Keratinocyte (primary cell): ENCODE data around the gene CPT2. TPM values are rescaled to one million over a fixed set of nuclear protein-coding genes. Genes with fewer than 3 reads are reported as not detected.

ENCODE experiments used
- DNase-seq: peaks from one replicate; pipeline ENCODE4 v3.0.0-alpha.2; 2011; ENCODE audit warnings: low read depth, missing footprints, low spot score
- FAIRE-seq: peaks from 2 replicates; lab custom pipeline; 2011; peaks lifted over from hg19 to GRCh38; lab: Jason Lieb, UNC
- H2AFZ ChIP-seq: 2 replicates; pipeline ENCODE4 v1.6.0; 2012; ENCODE audit warnings: low read length, control low read depth, inconsistent platforms; ENCODE audit not compliant: control insufficient read depth
- H3K27ac ChIP-seq: 2 replicates; pipeline ENCODE4 v1.5.1; 2011; ENCODE audit warnings: low read length; ENCODE audit not compliant: control insufficient read depth, insufficient read depth
- H3K27me3 ChIP-seq: 3 replicates; pipeline ENCODE4 v1.6.0; 2011; ENCODE audit warnings: low read length; ENCODE audit not compliant: control insufficient read depth, insufficient read depth; ENCODE audit errors: extremely low read depth
- H3K36me3 ChIP-seq, 2 experiments: 2 replicates in 1 of 2; 3 replicates in 1 of 2; pipeline ENCODE4 v1.5.1; 2011; ENCODE audit warnings: low read length in 2 of 2, mild to moderate bottlenecking in 1 of 2; ENCODE audit not compliant: control insufficient read depth in 2 of 2, insufficient read depth in 2 of 2; ENCODE audit errors: extremely low read depth in 1 of 2
- H3K4me1 ChIP-seq: 3 replicates; pipeline ENCODE4 v1.5.1; 2011; ENCODE audit warnings: low read length; ENCODE audit not compliant: control insufficient read depth, insufficient read depth; ENCODE audit errors: extremely low read depth
- H3K4me2 ChIP-seq: 3 replicates; pipeline ENCODE4 v1.6.0; 2011; ENCODE audit warnings: low read depth, low read length; ENCODE audit not compliant: control insufficient read depth, insufficient read depth; ENCODE audit errors: extremely low read depth
- H3K4me3 ChIP-seq, 3 experiments: fragments of 200-600 bp in 1 of 3; sonication (generic) in 1 of 3; 2 replicates in 2 of 3; 3 replicates in 1 of 3; pipeline ENCODE4 v1.5.1; 2011 to 2016; ENCODE audit warnings: low read length in 3 of 3, mild to moderate bottlenecking in 3 of 3, control low read depth in 2 of 3, inconsistent platforms in 1 of 3, low read depth in 1 of 3, mixed read lengths in 1 of 3, mixed run types in 1 of 3, moderate library complexity in 1 of 3; ENCODE audit not compliant: control insufficient read depth in 2 of 3, insufficient read depth in 2 of 3; ENCODE audit errors: extremely low read depth in 1 of 3
- H3K79me2 ChIP-seq: 2 replicates; pipeline ENCODE4 v1.6.0; 2012; ENCODE audit warnings: low read length; ENCODE audit not compliant: control insufficient read depth, insufficient read depth
- H3K9ac ChIP-seq: 3 replicates; pipeline ENCODE4 v1.6.0; 2011; ENCODE audit warnings: low read length; ENCODE audit not compliant: control insufficient read depth, insufficient read depth; ENCODE audit errors: extremely low read depth
- H3K9me1 ChIP-seq: 3 replicates; pipeline ENCODE4 v1.6.0; 2011; ENCODE audit warnings: low read length; ENCODE audit not compliant: control insufficient read depth, insufficient read depth; ENCODE audit errors: extremely low read depth
- H3K9me3 ChIP-seq: 2 replicates; pipeline ENCODE4 v1.5.1; 2012; ENCODE audit warnings: low read depth, low read length; ENCODE audit not compliant: control insufficient read depth
- H4K20me1 ChIP-seq: 3 replicates; pipeline ENCODE4 v1.6.0; 2011; ENCODE audit warnings: low read length; ENCODE audit not compliant: control insufficient read depth, insufficient read depth; ENCODE audit errors: extremely low read depth
- EZH2 ChIP-seq: IDR thresholded peaks from one replicate; pipeline ENCODE4 v1.6.1; 2012; ENCODE audit warnings: inconsistent platforms, mild to moderate bottlenecking, low read length, moderate library complexity
- dilution Hi-C: fragments of 300-500 bp; cut with MboI; formaldehyde crosslinking; loops from one replicate; pipeline ENCODE4 v1.7.0; 2020; ENCODE audit warnings: low sequenced_read_pairs; ENCODE audit not compliant: extremely low pct_ligation_motif_present
- polyA plus RNA-seq, 5 experiments: library from polyadenylated mRNA; depleted of rRNA in 3 of 5; stranded (reverse) in 3 of 5; stranded (forward) in 1 of 5; unstranded in 1 of 5; fragments of >200 nt; gene quantifications; 1 replicate in 1 of 5; 2 replicates in 3 of 5; 3 replicates in 1 of 5; pipeline versions ENCODE4 v1.2.1 to v1.2.3, GENCODE V29; 2011 to 2012; ENCODE audit warnings: missing spikeins in 2 of 5, low read depth in 1 of 5, low replicate concordance in 1 of 5
- TF ChIP-seq, protein P1 (sequence below), 3 experiments: IDR thresholded peaks in 1 of 3; conservative IDR thresholded peaks in 1 of 3; optimal IDR thresholded peaks in 1 of 3; 2 replicates in 2 of 3; 3 replicates in 1 of 3; pipeline versions ENCODE3 to v1.5.1; 2011; ENCODE audit warnings: low read length in 3 of 3, mild to moderate bottlenecking in 3 of 3, moderate library complexity in 2 of 3, control low read depth in 1 of 3, inconsistent platforms in 1 of 3; ENCODE audit not compliant: insufficient read depth in 2 of 3; ENCODE audit errors: extremely low read depth in 1 of 3

The CPT2 gene
- polyA plus RNA-seq, 1 donor (not counting 4 experiments of a cell fraction or from before 2014, with no cell fraction given): 16.6 TPM

DNA sequence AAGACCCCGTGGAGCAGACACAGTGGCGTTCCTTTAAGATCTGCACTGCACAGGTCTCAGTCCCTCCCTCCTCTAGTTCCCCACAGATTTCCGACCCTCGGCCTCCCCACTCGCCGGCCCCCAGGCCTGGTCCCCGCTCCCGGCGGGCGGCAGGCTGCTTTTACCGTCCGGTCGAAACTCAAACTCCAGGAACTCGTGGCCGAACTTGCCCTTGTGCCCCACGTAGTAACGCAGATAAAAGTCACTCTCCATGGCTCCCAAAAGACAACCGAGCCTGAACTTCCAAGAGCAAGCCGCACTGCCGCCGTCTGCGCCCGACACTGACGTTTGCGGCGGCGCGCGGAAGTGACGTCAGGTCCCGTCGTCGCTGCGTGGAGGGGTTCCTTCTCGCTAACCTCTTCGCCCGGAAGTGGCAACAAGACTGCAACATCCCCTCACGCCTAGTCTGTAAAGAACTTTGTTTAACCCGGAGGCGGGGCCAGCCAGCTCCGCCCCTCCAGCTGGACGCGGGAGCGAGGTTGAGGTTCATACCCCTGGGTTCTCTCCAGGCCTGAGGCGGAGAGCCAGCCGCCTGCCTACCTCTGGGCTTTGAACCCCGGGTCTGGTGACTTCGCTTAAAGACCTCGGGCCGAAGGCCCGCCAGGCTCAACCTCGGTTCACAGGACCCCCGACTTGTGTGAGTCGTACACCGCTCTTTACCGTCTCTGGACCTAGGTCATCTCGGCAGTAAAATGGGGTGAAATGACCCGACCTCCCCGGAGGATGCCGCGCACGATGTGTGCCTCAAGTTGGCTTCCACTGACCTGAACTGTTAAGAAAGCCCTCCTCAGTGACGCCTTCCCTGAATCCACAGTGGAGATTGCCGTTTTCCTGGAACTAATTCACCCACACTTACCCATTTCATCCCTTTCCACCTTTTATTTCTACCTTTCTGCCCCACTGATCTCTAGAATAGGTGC lies 41.9 kb downstream of the CPT2 start, which contains the start of gene MAGOH:
Gene MAGOH, minus strand, starts transcription at position 322 of the 959 bp plus-strand sequence. Its CDS starts 70 bp downstream, at position 252.
- DNase-seq (peak; percentile 72), FAIRE-seq (peak; percentile 85)
- Histone ChIP-seq H3K27me3 (no peaks in the 10 kb centered on the region), H3K27ac (peak within 1 kb of the TSS; percentile 82), H2AFZ (peak within 1 kb of the TSS; percentile 93), H3K36me3 (peaks cover 4 to 9% of the 10 kb centered on the region in 2 experiments), H3K4me2 (peak within 1 kb of the TSS; percentile 98), H3K4me1 (peaks cover 14% of the 10 kb centered on the region), H3K9me3 (no peaks in the 10 kb centered on the region), H3K4me3 (peak within 1 kb of the TSS; percentile 77 to 93 (median 77)), H3K9me1 (no peaks in the 10 kb centered on the region), H3K79me2 (peaks cover 26% of the 10 kb centered on the region), H4K20me1 (no peaks in the 10 kb centered on the region), H3K9ac (peak within 1 kb of the TSS; percentile 86)
- dilution Hi-C loops: no loop called here
- no peak for TF ChIP-seq EZH2
- TF ChIP-seq, protein P1, sequence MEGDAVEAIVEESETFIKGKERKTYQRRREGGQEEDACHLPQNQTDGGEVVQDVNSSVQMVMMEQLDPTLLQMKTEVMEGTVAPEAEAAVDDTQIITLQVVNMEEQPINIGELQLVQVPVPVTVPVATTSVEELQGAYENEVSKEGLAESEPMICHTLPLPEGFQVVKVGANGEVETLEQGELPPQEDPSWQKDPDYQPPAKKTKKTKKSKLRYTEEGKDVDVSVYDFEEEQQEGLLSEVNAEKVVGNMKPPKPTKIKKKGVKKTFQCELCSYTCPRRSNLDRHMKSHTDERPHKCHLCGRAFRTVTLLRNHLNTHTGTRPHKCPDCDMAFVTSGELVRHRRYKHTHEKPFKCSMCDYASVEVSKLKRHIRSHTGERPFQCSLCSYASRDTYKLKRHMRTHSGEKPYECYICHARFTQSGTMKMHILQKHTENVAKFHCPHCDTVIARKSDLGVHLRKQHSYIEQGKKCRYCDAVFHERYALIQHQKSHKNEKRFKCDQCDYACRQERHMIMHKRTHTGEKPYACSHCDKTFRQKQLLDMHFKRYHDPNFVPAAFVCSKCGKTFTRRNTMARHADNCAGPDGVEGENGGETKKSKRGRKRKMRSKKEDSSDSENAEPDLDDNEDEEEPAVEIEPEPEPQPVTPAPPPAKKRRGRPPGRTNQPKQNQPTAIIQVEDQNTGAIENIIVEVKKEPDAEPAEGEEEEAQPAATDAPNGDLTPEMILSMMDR (optimal IDR thresholded peaks at IDR 0.05 in 1 of 3, IDR thresholded peaks at IDR 0.05 in 1 of 3, conservative IDR thresholded peaks at IDR 0.05 in 1 of 3; ENCODE audit: extremely low read depth in 1 of 3, insufficient read depth in 2 of 3, low read length in 3 of 3): no peak

DNA sequence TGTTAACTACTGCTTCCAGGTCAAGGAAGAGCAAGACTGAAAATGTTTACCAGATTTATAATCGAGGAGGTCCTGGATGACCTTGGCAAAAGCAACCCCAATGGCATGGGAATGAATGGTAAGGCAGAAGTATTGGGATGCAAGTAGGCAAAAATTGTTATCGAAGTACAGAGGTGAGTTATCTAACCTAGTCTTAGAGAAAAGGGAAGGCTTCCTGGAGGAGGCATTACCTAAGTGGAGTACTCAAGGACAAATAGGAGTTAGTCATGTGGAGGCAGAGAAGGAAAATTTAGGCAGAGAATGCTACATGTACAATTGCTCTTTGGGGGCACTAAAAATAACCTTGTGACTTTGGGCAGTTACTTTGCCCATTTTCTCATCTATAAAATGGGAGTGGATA lies 45.2 kb downstream of the CPT2 start:
- FAIRE-seq (no peak), DNase-seq (no peak)
- peaks cover 15% of the 10 kb centered on the region for H3K79me2 ChIP-seq
- peaks cover 0 to 11% of the 10 kb centered on the region in 2 experiments for H3K36me3 ChIP-seq
- no peak overlapping the region for H3K9ac ChIP-seq
- peaks cover 12% of the 10 kb centered on the region for H3K4me1 ChIP-seq
- no peak overlapping the region for H3K4me3 ChIP-seq
- no peak overlapping the region for H3K27ac ChIP-seq
- H2AFZ ChIP-seq: no peak overlapping the region
- dilution Hi-C loops: no loop called here
- H3K4me2 ChIP-seq: no peak overlapping the region
- H3K9me1 ChIP-seq: no peaks in the 10 kb centered on the region
- no peaks in the 10 kb centered on the region for H4K20me1 ChIP-seq
- TF ChIP-seq, protein P1 (optimal IDR thresholded peaks at IDR 0.05 in 1 of 3, IDR thresholded peaks at IDR 0.05 in 1 of 3, conservative IDR thresholded peaks at IDR 0.05 in 1 of 3; ENCODE audit: extremely low read depth in 1 of 3, insufficient read depth in 2 of 3, low read length in 3 of 3): no peak
- no peak for TF ChIP-seq EZH2
- no peaks in the 10 kb centered on the region for H3K9me3 ChIP-seq
- no peaks in the 10 kb centered on the region for H3K27me3 ChIP-seq
